ENCODE data around the gene NFKBIB. TPM values are rescaled to one million over a fixed set of nuclear protein-coding genes. Genes with fewer than 3 reads are reported as not detected.

The NFKBIB gene
- polyA plus RNA-seq, 1 donor (not counting 4 experiments of a cell fraction or from before 2014, with no cell fraction given): 12.3 TPM

GRCh38 chr19:38956264-38956663, 56.5 kb downstream of the NFKBIB start:
- no peak overlapping the region for H3K9ac ChIP-seq (ENCODE audit: control insufficient read depth, extremely low read depth, insufficient read depth, low read length)
- H3K27me3 ChIP-seq (ENCODE audit: control insufficient read depth, extremely low read depth, insufficient read depth, low read length): no peaks in the 10 kb centered on the region
- no peaks in the 10 kb centered on the region for H3K9me1 ChIP-seq (ENCODE audit: control insufficient read depth, extremely low read depth, insufficient read depth, low read length)
- FAIRE-seq: no peak
- dilution Hi-C loops (cut with MboI; ENCODE audit: extremely low pct_ligation_motif_present, low sequenced_read_pairs): no loop called here
- no peak overlapping the region for H2AFZ ChIP-seq (ENCODE audit: control insufficient read depth, low read length)
- H3K79me2 ChIP-seq (ENCODE audit: control insufficient read depth, insufficient read depth, low read length): no peaks in the 10 kb centered on the region
- no peak overlapping the region for H3K4me3 ChIP-seq (ENCODE audit: control insufficient read depth in 2 of 3, extremely low read depth in 1 of 3, insufficient read depth in 2 of 3, low read depth in 1 of 3, low read length in 3 of 3)
- no peak overlapping the region for H3K27ac ChIP-seq (ENCODE audit: control insufficient read depth, insufficient read depth, low read length)
- H3K36me3 ChIP-seq (ENCODE audit: control insufficient read depth in 2 of 2, extremely low read depth in 1 of 2, insufficient read depth in 2 of 2, low read length in 2 of 2): peaks cover 0 to 2% of the 10 kb centered on the region in 2 experiments
- no peaks in the 10 kb centered on the region for H4K20me1 ChIP-seq (ENCODE audit: control insufficient read depth, extremely low read depth, insufficient read depth, low read length)
- no peaks in the 10 kb centered on the region for H3K9me3 ChIP-seq (ENCODE audit: control insufficient read depth, low read depth, low read length)
- TF ChIP-seq CTCF (optimal IDR thresholded peaks at IDR 0.05 in 1 of 3, IDR thresholded peaks at IDR 0.05 in 1 of 3, conservative IDR thresholded peaks at IDR 0.05 in 1 of 3; ENCODE audit: extremely low read depth in 1 of 3, insufficient read depth in 2 of 3, low read length in 3 of 3) (no peak), EZH2 (IDR thresholded peaks at IDR 0.05; ENCODE audit: low read length) (no peak)
- no peaks in the 10 kb centered on the region for H3K4me1 ChIP-seq (ENCODE audit: control insufficient read depth, extremely low read depth, insufficient read depth, low read length)
- no peak overlapping the region for H3K4me2 ChIP-seq (ENCODE audit: control insufficient read depth, extremely low read depth, insufficient read depth, low read depth, low read length)
- no peak for DNase-seq (ENCODE audit: low read depth, low spot score)

- Histone ChIP-seq H3K4me3 (ENCODE audit: control insufficient read depth in 2 of 3, extremely low read depth in 1 of 3, insufficient read depth in 2 of 3, low read depth in 1 of 3, low read length in 3 of 3) (no peak overlapping the region), H3K9ac (ENCODE audit: control insufficient read depth, extremely low read depth, insufficient read depth, low read length) (no peak overlapping the region), H3K27me3 (ENCODE audit: control insufficient read depth, extremely low read depth, insufficient read depth, low read length) (no peaks in the 10 kb centered on the region), H3K27ac (ENCODE audit: control insufficient read depth, insufficient read depth, low read length) (no peak overlapping the region), H2AFZ (ENCODE audit: control insufficient read depth, low read length) (no peak overlapping the region), H3K9me1 (ENCODE audit: control insufficient read depth, extremely low read depth, insufficient read depth, low read length) (no peaks in the 10 kb centered on the region), H3K4me1 (ENCODE audit: control insufficient read depth, extremely low read depth, insufficient read depth, low read length) (no peaks in the 10 kb centered on the region), H3K79me2 (ENCODE audit: control insufficient read depth, insufficient read depth, low read length) (no peaks in the 10 kb centered on the region), H3K36me3 (ENCODE audit: control insufficient read depth in 2 of 2, extremely low read depth in 1 of 2, insufficient read depth in 2 of 2, low read length in 2 of 2) (no peaks in the 10 kb centered on the region), H3K9me3 (ENCODE audit: control insufficient read depth, low read depth, low read length) (no peaks in the 10 kb centered on the region), H4K20me1 (ENCODE audit: control insufficient read depth, extremely low read depth, insufficient read depth, low read length) (no peaks in the 10 kb centered on the region), H3K4me2 (ENCODE audit: control insufficient read depth, extremely low read depth, insufficient read depth, low read depth, low read length) (no peak overlapping the region)
- TF ChIP-seq CTCF (optimal IDR thresholded peaks at IDR 0.05 in 1 of 3, IDR thresholded peaks at IDR 0.05 in 1 of 3, conservative IDR thresholded peaks at IDR 0.05 in 1 of 3; ENCODE audit: extremely low read depth in 1 of 3, insufficient read depth in 2 of 3, low read length in 3 of 3): no peak
- TF ChIP-seq EZH2 (IDR thresholded peaks at IDR 0.05; ENCODE audit: low read length): no peak
- no peak for FAIRE-seq
- dilution Hi-C loops (cut with MboI; ENCODE audit: extremely low pct_ligation_motif_present, low sequenced_read_pairs): no loop called here
- no peak for DNase-seq (ENCODE audit: low read depth, low spot score)
These were observed 58.5 kb downstream of the NFKBIB start for GRCh38 chr19:38958301-38958700.

Other genes starting within 250 kb of the NFKBIB start
- 5.6 to 20.4 TPM (median 6.0 TPM) in 3 replicates for gene CAPN12, start 155.5 kb upstream of the NFKBIB start, polyA plus RNA-seq
- gene LGALS7, start 126.5 kb upstream of the NFKBIB start, polyA plus RNA-seq: 9.1 to 19.7 TPM (median 19.6 TPM) in 3 replicates
- gene LGALS7B, start 110.8 kb upstream of the NFKBIB start, polyA plus RNA-seq: 1,330 to 7,133 TPM (median 1,668 TPM) in 3 replicates
- 0.11 to 0.30 TPM (median 0.13 TPM) in 3 replicates for gene LGALS4, start 87.0 kb upstream of the NFKBIB start, polyA plus RNA-seq
- 64.9 to 85.5 TPM (median 72.1 TPM) in 3 replicates for gene ECH1, start 68.2 kb upstream of the NFKBIB start, polyA plus RNA-seq
- gene HNRNPL, start 50.0 kb upstream of the NFKBIB start, polyA plus RNA-seq: 144 to 343 TPM (median 308 TPM) in 3 replicates
- gene RINL, start 21.7 kb upstream of the NFKBIB start, polyA plus RNA-seq: 3.2 to 6.3 TPM (median 4.3 TPM) in 3 replicates
- gene SIRT2, start 351 bp upstream of the NFKBIB start, polyA plus RNA-seq: 46.6 to 57.4 TPM (median 47.6 TPM) in 3 replicates
- gene CCER2, start 12.2 kb downstream of the NFKBIB start, polyA plus RNA-seq: 0.14 to 0.24 TPM (median 0.17 TPM) in 3 replicates
- 13.9 to 19.2 TPM (median 16.4 TPM) in 3 replicates for gene SARS2, start 30.8 kb downstream of the NFKBIB start, polyA plus RNA-seq
- gene MRPS12, start 31.0 kb downstream of the NFKBIB start, polyA plus RNA-seq: 37.7 to 65.9 TPM (median 43.4 TPM) in 3 replicates
- 5.4 to 7.7 TPM (median 6.5 TPM) in 3 replicates for gene FBXO17, start 75.8 kb downstream of the NFKBIB start, polyA plus RNA-seq
- gene FBXO27, start 132.6 kb downstream of the NFKBIB start, polyA plus RNA-seq: 4.4 to 6.9 TPM (median 4.4 TPM) in 3 replicates
- 0.08 to 0.28 TPM (median 0.09 TPM) in 3 replicates for gene ACP7, start 184.4 kb downstream of the NFKBIB start, polyA plus RNA-seq
- gene PAK4, start 225.8 kb downstream of the NFKBIB start, polyA plus RNA-seq: 9.8 to 17.4 TPM (median 11.2 TPM) in 3 replicates

Measured in keratinocyte (primary cell).